ENCODE measurements around the gene FBXL15. TPM values are rescaled to one million over a fixed set of nuclear protein-coding genes. Genes with fewer than 3 reads are reported as not detected.

Gene FBXL15
- total RNA-seq, 6 experiments from 2014 or later, result 5.6 to 22.9 (median 9.0) TPM

GRCh38 chr10:102431452-102432124, 11.0 kb downstream of the FBXL15 start:
- intact Hi-C loops (cut with DNase I), result no loop called here
- H3K9me3 ChIP-seq, result no peaks in the 10 kb centered on the region
- H3K27ac ChIP-seq, result peak overlapping the region; percentile 49 to 67 (median 58)
- H3K4me1 ChIP-seq, result peaks cover 0 to 14% (median 0%) of the 10 kb centered on the region in 4 donors
- no peaks in the 10 kb centered on the region for H3K36me3 ChIP-seq
- ATAC-seq (peak in 3 of 4 donors; percentile 1 to 2 (median 1)), DNase-seq (no peak)
- H3K4me3 ChIP-seq, result peak overlapping the region; percentile 89 to 97 (median 96)
- TF ChIP-seq CTCF (IDR thresholded peaks at IDR 0.05), result no peak
- TF ChIP-seq POLR2A (IDR thresholded peaks at IDR 0.05), result no peak
- H3K27me3 ChIP-seq, result no peaks in the 10 kb centered on the region
- WGBS (ENCODE audit: insufficient coverage, low coverage, low lambda C conversion rate, missing lambda C conversion rate), result 75% methylated on average over 1 of the region's 4 CpGs

GRCh38 chr10:102432162-102432950, 11.7 kb downstream of the FBXL15 start, which contains the start of gene CUEDC2:
TSS of gene CUEDC2 (minus strand) at chr10:102432574. CDS start at chr10:102425188, 7,386 bp downstream.
- WGBS (ENCODE audit: insufficient coverage, low coverage, low lambda C conversion rate, missing lambda C conversion rate), result 0% methylated on average over 19 of the region's 52 CpGs
- Histone ChIP-seq H3K27me3 (no peaks in the 10 kb centered on the region), H3K36me3 (no peaks in the 10 kb centered on the region), H3K4me1 (peaks cover 0 to 18% (median 3%) of the 10 kb centered on the region in 4 donors), H3K9me3 (no peaks in the 10 kb centered on the region), H3K4me3 (peak within 1 kb of the TSS; percentile 89 to 97 (median 96)), H3K27ac (peak within 1 kb of the TSS; percentile 49 to 67 (median 58))
- TF ChIP-seq CTCF (IDR thresholded peaks at IDR 0.05), result no peak
- TF ChIP-seq POLR2A (IDR thresholded peaks at IDR 0.05), result peak; percentile 52
- ATAC-seq (peak; percentile 85 to 92 (median 92)), DNase-seq (peak; percentile 95 to 97 (median 97))
- intact Hi-C loops (cut with DNase I), result no loop called here

- DNase-seq, result peak in 1 of 3 donors; percentile 46
- H3K9me3 ChIP-seq, result no peaks in the 10 kb centered on the region
- H3K27ac ChIP-seq, result no peak overlapping the region
- no peaks in the 10 kb centered on the region for H3K27me3 ChIP-seq
- no peak for TF ChIP-seq POLR2A (IDR thresholded peaks at IDR 0.05)
- no peak for TF ChIP-seq CTCF (IDR thresholded peaks at IDR 0.05)
- intact Hi-C loops (cut with DNase I), result no loop called here
- H3K36me3 ChIP-seq, result no peaks in the 10 kb centered on the region
- peaks cover 0 to 18% (median 5%) of the 10 kb centered on the region in 4 donors for H3K4me1 ChIP-seq
- no peak overlapping the region for H3K4me3 ChIP-seq
- WGBS (ENCODE audit: insufficient coverage, low coverage, low lambda C conversion rate, missing lambda C conversion rate), result 50% methylated on average over 2 of the region's 5 CpGs
- ATAC-seq, result no peak
Measured at GRCh38 chr10:102433619-102434046, 13.0 kb downstream of the FBXL15 start.

GRCh38 chr10:102434394-102435132, 13.9 kb downstream of the FBXL15 start:
- intact Hi-C loops (cut with DNase I), result no loop called here
- H3K9me3 ChIP-seq, result no peaks in the 10 kb centered on the region
- peaks cover 0 to 18% (median 5%) of the 10 kb centered on the region in 4 donors for H3K4me1 ChIP-seq
- H3K36me3 ChIP-seq, result no peaks in the 10 kb centered on the region
- DNase-seq, result no peak
- TF ChIP-seq POLR2A (IDR thresholded peaks at IDR 0.05), result no peak
- no peak for TF ChIP-seq CTCF (IDR thresholded peaks at IDR 0.05)
- WGBS (ENCODE audit: insufficient coverage, low coverage, low lambda C conversion rate, missing lambda C conversion rate), result 31% methylated on average over 9 of the region's 9 CpGs
- ATAC-seq, result peak in 1 of 4 donors; percentile 43
- peak overlapping the region in 1 of 3 donors; percentile 54 for H3K27ac ChIP-seq
- no peaks in the 10 kb centered on the region for H3K27me3 ChIP-seq
- H3K4me3 ChIP-seq, result no peak overlapping the region
